ENCODE measurements around the gene EIPR1. TPM values are rescaled to one million over a fixed set of nuclear protein-coding genes. Genes with fewer than 3 reads are reported as not detected.
"Not testable (repeated sequence)": the region's sequence is repeated elsewhere in the genome, so short reads cannot be mapped to it uniquely, and the experiment has no call there.

The EIPR1 gene
- total RNA-seq, 2 experiments from 2014 or later: 38.2 to 40.5 TPM

- POLR2A ChIA-PET: no interaction called here
- no peaks in the 10 kb centered on the region for H3K27me3 Mint-ChIP-seq
- CTCF ChIA-PET: interaction anchor here (0.9 kb wide), 1 partner anchor 97 kb away, joined by 3 read pairs; no protein-coding TSS in a partner anchor
- no peaks in the 10 kb centered on the region for H3K9me3 Mint-ChIP-seq
- intact Hi-C loops (cut with micrococcal nuclease): no loop called here
- no peak for DNase-seq
- no peak overlapping the region for H3K4me3 Mint-ChIP-seq
- H3K4me1 Mint-ChIP-seq (ENCODE audit: low read depth): no peaks in the 10 kb centered on the region
- peaks cover 6% of the 10 kb centered on the region for H3K36me3 Mint-ChIP-seq
- H3K27ac Mint-ChIP-seq: no peak overlapping the region
These were observed 83.5 kb downstream of the EIPR1 start for GRCh38 chr2:3294069-3294468.

- Mint-ChIP-seq H3K27me3 (no peaks in the 10 kb centered on the region), H3K9me3 (no peaks in the 10 kb centered on the region), H3K4me1 (ENCODE audit: low read depth) (no peaks in the 10 kb centered on the region), H3K36me3 (peaks cover 3% of the 10 kb centered on the region), H3K4me3 (no peak overlapping the region), H3K27ac (no peak overlapping the region)
- ChIA-PET POLR2A (no interaction called here), CTCF (no interaction called here)
- intact Hi-C loops (cut with micrococcal nuclease): no loop called here
- no peak for DNase-seq
These were observed 84.4 kb downstream of the EIPR1 start for GRCh38 chr2:3293221-3293620.

- H3K36me3 Mint-ChIP-seq: peaks cover 5% of the 10 kb centered on the region
- POLR2A ChIA-PET: no interaction called here
- intact Hi-C loops (cut with micrococcal nuclease): no loop called here
- CTCF ChIA-PET: no interaction called here
- DNase-seq: no peak
- H3K9me3 Mint-ChIP-seq: no peaks in the 10 kb centered on the region
- no peaks in the 10 kb centered on the region for H3K27me3 Mint-ChIP-seq
- H3K27ac Mint-ChIP-seq: no peak overlapping the region
- no peak overlapping the region for H3K4me3 Mint-ChIP-seq
- H3K4me1 Mint-ChIP-seq (ENCODE audit: low read depth): peaks cover 1% of the 10 kb centered on the region
These were observed 85.2 kb downstream of the EIPR1 start for GRCh38 chr2:3292416-3292815.

GRCh38 chr2:3291750-3292149, 85.9 kb downstream of the EIPR1 start:
- Mint-ChIP-seq H3K27ac (no peak overlapping the region), H3K9me3 (no peaks in the 10 kb centered on the region), H3K4me3 (no peak overlapping the region), H3K4me1 (ENCODE audit: low read depth) (peaks cover 2% of the 10 kb centered on the region), H3K36me3 (peaks cover 7% of the 10 kb centered on the region), H3K27me3 (no peaks in the 10 kb centered on the region)
- intact Hi-C loops (cut with micrococcal nuclease): no loop called here
- no peak for DNase-seq
- CTCF ChIA-PET: no interaction called here
- POLR2A ChIA-PET: no interaction called here

GRCh38 chr2:3291113-3291512, 86.5 kb downstream of the EIPR1 start:
- DNase-seq: no peak
- CTCF ChIA-PET: no interaction called here
- intact Hi-C loops (cut with micrococcal nuclease): no loop called here
- H3K4me3 Mint-ChIP-seq: no peak overlapping the region
- H3K9me3 Mint-ChIP-seq: no peaks in the 10 kb centered on the region
- H3K27me3 Mint-ChIP-seq: no peaks in the 10 kb centered on the region
- POLR2A ChIA-PET: no interaction called here
- no peak overlapping the region for H3K27ac Mint-ChIP-seq
- H3K4me1 Mint-ChIP-seq (ENCODE audit: low read depth): peaks cover 2% of the 10 kb centered on the region
- H3K36me3 Mint-ChIP-seq: peaks cover 7% of the 10 kb centered on the region

- H3K4me3 Mint-ChIP-seq: no peak overlapping the region
- H3K36me3 Mint-ChIP-seq: peaks cover 7% of the 10 kb centered on the region
- no peak overlapping the region for H3K27ac Mint-ChIP-seq
- ChIA-PET POLR2A (no interaction called here), CTCF (no interaction called here)
- H3K27me3 Mint-ChIP-seq: no peaks in the 10 kb centered on the region
- intact Hi-C loops (cut with micrococcal nuclease): no loop called here
- H3K9me3 Mint-ChIP-seq: no peaks in the 10 kb centered on the region
- H3K4me1 Mint-ChIP-seq (ENCODE audit: low read depth): peaks cover 2% of the 10 kb centered on the region
- DNase-seq: no peak
These were observed 87.0 kb downstream of the EIPR1 start for GRCh38 chr2:3290655-3291054.

- intact Hi-C loops (cut with micrococcal nuclease): no loop called here
- CTCF ChIA-PET: no interaction called here
- no peak for DNase-seq
- POLR2A ChIA-PET: no interaction called here
- no peak overlapping the region for H3K27ac Mint-ChIP-seq
- H3K36me3 Mint-ChIP-seq: peaks cover 7% of the 10 kb centered on the region
- no peaks in the 10 kb centered on the region for H3K27me3 Mint-ChIP-seq
- no peaks in the 10 kb centered on the region for H3K9me3 Mint-ChIP-seq
- peaks cover 2% of the 10 kb centered on the region for H3K4me1 Mint-ChIP-seq (ENCODE audit: low read depth)
- H3K4me3 Mint-ChIP-seq: no peak overlapping the region
These were observed 87.6 kb downstream of the EIPR1 start for GRCh38 chr2:3289971-3290370.

GRCh38 chr2:3289526-3289925, 88.1 kb downstream of the EIPR1 start:
- ChIA-PET CTCF (no interaction called here), POLR2A (no interaction called here)
- Mint-ChIP-seq H3K4me3 (no peak overlapping the region), H3K4me1 (ENCODE audit: low read depth) (peaks cover 6% of the 10 kb centered on the region), H3K27ac (no peak overlapping the region), H3K9me3 (no peaks in the 10 kb centered on the region), H3K36me3 (peaks cover 7% of the 10 kb centered on the region), H3K27me3 (no peaks in the 10 kb centered on the region)
- no peak for DNase-seq
- intact Hi-C loops (cut with micrococcal nuclease): no loop called here

GRCh38 chr2:3289171-3289515, 88.5 kb downstream of the EIPR1 start:
- Mint-ChIP-seq H3K27me3 (no peaks in the 10 kb centered on the region), H3K4me3 (no peak overlapping the region), H3K9me3 (no peaks in the 10 kb centered on the region), H3K36me3 (peaks cover 7% of the 10 kb centered on the region), H3K27ac (no peak overlapping the region), H3K4me1 (ENCODE audit: low read depth) (peaks cover 7% of the 10 kb centered on the region)
- ChIA-PET POLR2A (no interaction called here), CTCF (no interaction called here)
- DNase-seq: no peak
- intact Hi-C loops (cut with micrococcal nuclease): no loop called here

- Mint-ChIP-seq H3K27ac (no peak overlapping the region), H3K36me3 (peaks cover 7% of the 10 kb centered on the region), H3K4me3 (no peak overlapping the region), H3K27me3 (no peaks in the 10 kb centered on the region), H3K9me3 (no peaks in the 10 kb centered on the region), H3K4me1 (ENCODE audit: low read depth) (peaks cover 7% of the 10 kb centered on the region)
- ChIA-PET POLR2A (no interaction called here), CTCF (no interaction called here)
- no peak for DNase-seq
- intact Hi-C loops (cut with micrococcal nuclease): no loop called here
These were observed 89.0 kb downstream of the EIPR1 start for GRCh38 chr2:3288470-3289170.

- H3K4me3 Mint-ChIP-seq: no peak overlapping the region
- intact Hi-C loops (cut with micrococcal nuclease): no loop called here
- ChIA-PET CTCF (interaction anchor here (1.3 kb wide), 1 partner anchor 65 kb away, joined by 3 read pairs; no protein-coding TSS in a partner anchor), POLR2A (no interaction called here)
- no peaks in the 10 kb centered on the region for H3K27me3 Mint-ChIP-seq
- peaks cover 7% of the 10 kb centered on the region for H3K4me1 Mint-ChIP-seq (ENCODE audit: low read depth)
- H3K9me3 Mint-ChIP-seq: no peaks in the 10 kb centered on the region
- no peak overlapping the region for H3K27ac Mint-ChIP-seq
- no peak for DNase-seq
- peaks cover 7% of the 10 kb centered on the region for H3K36me3 Mint-ChIP-seq
These were observed 89.7 kb downstream of the EIPR1 start for GRCh38 chr2:3287896-3288295.

GRCh38 chr2:3286646-3287036, 91.0 kb downstream of the EIPR1 start:
- H3K4me1 Mint-ChIP-seq (ENCODE audit: low read depth); H3K27me3 Mint-ChIP-seq; POLR2A ChIA-PET; H3K27ac Mint-ChIP-seq; H3K9me3 Mint-ChIP-seq; H3K36me3 Mint-ChIP-seq; DNase-seq; H3K4me3 Mint-ChIP-seq; intact Hi-C loops (cut with micrococcal nuclease): not testable (repeated sequence)
- CTCF ChIA-PET: interaction anchor here (1.3 kb wide), 1 partner anchor 64 kb away, joined by 3 read pairs; no protein-coding TSS in a partner anchor

GRCh38 chr2:3285901-3286645, 91.5 kb downstream of the EIPR1 start:
- no peak overlapping the region for H3K4me3 Mint-ChIP-seq
- CTCF ChIA-PET: interaction anchor here (0.6 kb wide), 1 partner anchor 83 kb away, joined by 4 read pairs; no protein-coding TSS in a partner anchor
- H3K4me1 Mint-ChIP-seq (ENCODE audit: low read depth): peaks cover 7% of the 10 kb centered on the region
- no peak for DNase-seq
- H3K27ac Mint-ChIP-seq: no peak overlapping the region
- intact Hi-C loops (cut with micrococcal nuclease): no loop called here
- H3K9me3 Mint-ChIP-seq: no peaks in the 10 kb centered on the region
- POLR2A ChIA-PET: no interaction called here
- H3K27me3 Mint-ChIP-seq: no peaks in the 10 kb centered on the region
- H3K36me3 Mint-ChIP-seq: peaks cover 7% of the 10 kb centered on the region

All from activated CD4-positive, alpha-beta memory T cell treated with anti-CD3 and anti-CD28 coated beads for 36 hours (primary cell).